Small intestine (tissue), 7 donors: ENCODE data around the gene CCDC93. TPM values are rescaled to one million over a fixed set of nuclear protein-coding genes. Genes with fewer than 3 reads are reported as not detected.

Experiments used
- DNase-seq, 2 donors: peaks; one replicate each; pipeline versions ENCODE4 v3.0.0 to v3.0.0-alpha.2; 2013
- FAIRE-seq: peaks from 2 replicates; lab custom pipeline; 2012; peaks lifted over from hg19 to GRCh38; lab: Jason Lieb, UNC
- H3K27ac ChIP-seq, 3 donors: one replicate each; pipeline ENCODE4 v1.5.1; 2013; ENCODE audit warnings: low read length in 2 of 3, mild to moderate bottlenecking in 2 of 3, control low read depth in 1 of 3, inconsistent platforms in 1 of 3, low read depth in 1 of 3, moderate library complexity in 1 of 3
- H3K27me3 ChIP-seq, 3 donors: one replicate each; pipeline ENCODE4 v1.6.1; 2013; ENCODE audit warnings: low read length in 3 of 3, inconsistent platforms in 1 of 3; ENCODE audit not compliant: control insufficient read depth in 3 of 3, insufficient read depth in 3 of 3
- H3K36me3 ChIP-seq, 3 donors: one replicate each; pipeline ENCODE4 v1.6.1; 2013; ENCODE audit warnings: low read length in 3 of 3, inconsistent platforms in 1 of 3, low read depth in 1 of 3, mild to moderate bottlenecking in 1 of 3, moderate library complexity in 1 of 3; ENCODE audit not compliant: control insufficient read depth in 3 of 3, insufficient read depth in 2 of 3
- H3K4me1 ChIP-seq, 3 donors: one replicate each; pipeline ENCODE4 v1.6.1; 2013; ENCODE audit warnings: low read length in 2 of 3, inconsistent platforms in 1 of 3, low read depth in 1 of 3, mild to moderate bottlenecking in 1 of 3, moderate library complexity in 1 of 3; ENCODE audit not compliant: control insufficient read depth in 3 of 3, insufficient read depth in 2 of 3
- H3K4me3 ChIP-seq, 3 donors: one replicate each; pipeline ENCODE4 v1.5.1; 2013; ENCODE audit warnings: low read length in 3 of 3, control low read depth in 1 of 3, inconsistent platforms in 1 of 3, low read depth in 1 of 3, mild to moderate bottlenecking in 1 of 3, moderate library complexity in 1 of 3
- H3K9me3 ChIP-seq, 2 donors: one replicate each; pipeline ENCODE4 v1.6.1; 2013; ENCODE audit warnings: low read depth in 1 of 2, low read length in 1 of 2; ENCODE audit not compliant: control insufficient read depth in 2 of 2, insufficient read depth in 1 of 2
- WGBS, 3 donors: extraction: QIAGEN DNeasy Blood & Tissue Kit; methylation state at CpG; one replicate each; pipeline ENCODE4 v1.1.7; 2013; 5-methylcytosine and 5-hydroxymethylcytosine counted together
- polyA plus RNA-seq, 4 donors: library from polyadenylated mRNA; stranded (reverse) in 3 of 4; unstranded in 1 of 4; fragments of 200-250 nt in 3 of 4; fragments of 120-200 nt in 1 of 4; gene quantifications; one replicate each; pipeline versions ENCODE4 v1.2.1 to v1.2.3, GENCODE V29; 2013
- donor health status: healthy with polysubstance abuse.
- donor health status: control.
- donor health status: control.
- donor health status: Bipolar disorder and iron deficiency.
- donor health status: healthy.

Gene CCDC93
- polyA plus RNA-seq, 4 donors: 7.2 to 44.0 (median 12.0) TPM

DNA sequence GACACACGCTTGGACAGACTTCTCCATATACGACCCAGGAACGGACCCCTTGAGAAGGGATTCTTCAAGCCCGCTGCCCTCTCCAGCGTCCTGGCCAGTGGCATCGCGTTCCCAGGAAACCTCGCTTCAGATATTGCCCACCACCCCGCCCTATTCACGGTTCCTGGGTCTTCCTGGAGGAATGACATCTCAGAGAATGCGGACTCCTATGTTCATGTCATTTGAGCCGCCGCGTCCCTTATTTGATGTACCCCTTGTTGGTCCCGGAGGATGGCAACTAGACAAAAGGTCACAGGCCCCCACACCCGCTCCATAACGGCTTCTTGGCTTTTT is 588 bp upstream of the CCDC93 start:
- WGBS, 3 donors: 1% methylated on average over 17 of the region's 17 CpGs
- FAIRE-seq: no peak
- H3K4me3 ChIP-seq: peak overlapping the region; percentile 48 to 94 (median 74)
- no peaks in the 10 kb centered on the region for H3K27me3 ChIP-seq
- DNase-seq: no peak
- H3K4me1 ChIP-seq: peaks cover 0 to 15% (median 2%) of the 10 kb centered on the region in 3 donors
- H3K27ac ChIP-seq: peak overlapping the region in 2 of 3 donors; percentile 38 to 56
- no peaks in the 10 kb centered on the region for H3K9me3 ChIP-seq
- H3K36me3 ChIP-seq: no peaks in the 10 kb centered on the region

DNA sequence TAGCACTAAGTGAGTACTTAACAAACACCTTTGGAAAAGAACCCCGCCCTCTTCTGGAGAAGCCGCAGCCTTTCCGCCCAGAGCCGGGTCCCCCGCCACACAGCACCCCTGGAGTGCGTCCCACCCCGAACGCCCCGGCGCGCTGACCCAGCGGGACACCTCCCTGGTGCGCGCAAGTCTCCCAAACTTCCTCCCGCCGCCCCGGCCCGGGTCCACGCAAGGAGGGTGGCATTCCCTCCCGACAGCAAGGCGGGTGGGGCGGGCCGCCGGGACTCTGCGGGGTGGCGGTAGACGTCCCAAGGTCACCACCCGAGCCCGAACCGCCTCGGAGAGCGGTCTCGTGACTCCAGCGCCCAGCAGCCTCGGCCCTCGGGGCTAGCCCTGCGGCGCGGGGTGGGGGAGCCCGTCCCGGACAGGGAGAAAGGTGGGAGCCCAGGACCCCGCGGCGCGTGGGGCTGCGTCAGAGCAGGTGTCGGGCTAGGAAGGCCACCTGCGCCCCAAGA is 598 bp downstream of the CCDC93 start:
- Histone ChIP-seq H3K27me3 (no peaks in the 10 kb centered on the region), H3K9me3 (no peaks in the 10 kb centered on the region), H3K36me3 (peaks cover 0 to 6% (median 0%) of the 10 kb centered on the region in 3 donors), H3K27ac (peak overlapping the region; percentile 85 to 97 (median 89)), H3K4me1 (peaks cover 0 to 15% (median 2%) of the 10 kb centered on the region in 3 donors), H3K4me3 (peak overlapping the region; percentile 74 to 99 (median 94))
- FAIRE-seq (no peak), DNase-seq (peak; percentile 68 to 80)
- 0 to 1% (median 0%) methylated on average over 30 to 48 of the region's 48 CpGs for WGBS, 3 donors

DNA sequence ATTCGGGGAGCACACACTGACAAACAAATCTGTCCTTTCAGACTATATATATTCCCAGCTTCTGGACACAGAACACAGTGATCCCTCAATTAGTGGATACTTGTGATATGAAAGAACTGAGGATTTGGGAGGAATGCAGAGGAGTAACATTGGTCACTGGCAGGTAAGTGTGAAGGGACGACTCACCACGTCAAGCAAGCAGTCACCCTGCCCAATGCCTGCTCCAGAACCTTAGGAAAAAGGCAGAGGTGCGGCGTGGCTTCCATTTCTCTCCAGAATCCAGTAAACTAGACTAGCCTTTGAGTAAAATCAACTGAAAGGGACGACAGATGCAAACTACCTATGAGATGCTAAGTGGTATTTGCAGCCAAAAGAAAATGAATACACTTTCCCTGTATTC is 1.1 kb downstream of the CCDC93 start:
- 21 to 32% (median 23%) methylated on average over 6 of the region's 6 CpGs for WGBS, 3 donors
- FAIRE-seq: no peak
- no peak for DNase-seq
- Histone ChIP-seq H3K4me3 (peak overlapping the region; percentile 74 to 99 (median 94)), H3K36me3 (peaks cover 0 to 7% (median under 1%) of the 10 kb centered on the region in 3 donors), H3K27me3 (no peaks in the 10 kb centered on the region), H3K27ac (peak overlapping the region in 1 of 3 donors; percentile 89), H3K9me3 (no peaks in the 10 kb centered on the region), H3K4me1 (peaks cover 0 to 15% (median 2%) of the 10 kb centered on the region in 3 donors)

DNA sequence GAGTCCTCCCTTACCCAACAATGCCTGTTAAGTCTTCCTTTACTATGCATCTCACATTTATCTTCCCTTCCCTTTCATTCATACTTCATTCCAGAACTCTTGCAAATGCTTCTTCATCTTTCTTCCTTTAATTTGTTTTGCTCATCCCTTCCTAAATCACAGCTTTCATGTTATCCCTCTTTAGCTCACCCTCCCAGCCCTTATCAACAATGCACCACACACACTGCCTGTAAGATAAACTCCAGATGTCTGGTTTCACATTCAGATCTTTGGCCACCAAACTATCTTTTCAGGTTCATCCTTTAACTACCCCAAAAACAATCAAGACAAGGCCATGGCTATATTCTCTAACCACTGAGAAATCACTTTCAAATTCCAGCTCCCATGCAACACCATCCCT is 3.4 kb downstream of the CCDC93 start:
- no peak overlapping the region for H3K27ac ChIP-seq
- H3K27me3 ChIP-seq: no peaks in the 10 kb centered on the region
- FAIRE-seq (no peak), DNase-seq (no peak)
- H3K36me3 ChIP-seq: peaks cover 0 to 21% (median 8%) of the 10 kb centered on the region in 3 donors
- H3K9me3 ChIP-seq: no peaks in the 10 kb centered on the region
- no peak overlapping the region for H3K4me3 ChIP-seq
- peaks cover 0 to 20% (median 2%) of the 10 kb centered on the region in 3 donors for H3K4me1 ChIP-seq

DNA sequence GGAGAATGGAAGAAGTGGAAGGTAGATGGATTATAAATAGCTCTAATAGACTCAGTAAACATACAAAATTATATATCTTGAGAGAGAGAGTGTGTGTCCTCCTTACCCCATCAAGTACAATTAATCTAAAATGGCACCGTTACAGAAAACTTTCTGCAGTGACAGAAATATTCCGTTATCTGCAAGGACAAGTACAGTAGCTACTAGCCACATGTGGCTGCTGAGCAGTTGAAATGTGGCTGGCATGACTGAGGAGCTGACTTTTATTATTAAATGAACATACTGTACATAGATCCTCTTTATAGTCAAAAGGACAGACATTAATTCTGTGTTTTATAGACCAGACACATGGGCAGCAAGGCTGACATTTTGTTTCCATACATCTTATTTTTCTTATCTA is 7.0 kb downstream of the CCDC93 start:
- FAIRE-seq (no peak), DNase-seq (no peak)
- no peaks in the 10 kb centered on the region for H3K27me3 ChIP-seq
- 79 to 88% (median 85%) methylated on average over 2 of the region's 2 CpGs for WGBS, 3 donors
- no peak overlapping the region for H3K4me3 ChIP-seq
- peaks cover 0 to 12% (median 2%) of the 10 kb centered on the region in 3 donors for H3K4me1 ChIP-seq
- H3K36me3 ChIP-seq: peaks cover 3 to 40% (median 20%) of the 10 kb centered on the region in 3 donors
- no peak overlapping the region for H3K27ac ChIP-seq
- no peaks in the 10 kb centered on the region for H3K9me3 ChIP-seq

DNA sequence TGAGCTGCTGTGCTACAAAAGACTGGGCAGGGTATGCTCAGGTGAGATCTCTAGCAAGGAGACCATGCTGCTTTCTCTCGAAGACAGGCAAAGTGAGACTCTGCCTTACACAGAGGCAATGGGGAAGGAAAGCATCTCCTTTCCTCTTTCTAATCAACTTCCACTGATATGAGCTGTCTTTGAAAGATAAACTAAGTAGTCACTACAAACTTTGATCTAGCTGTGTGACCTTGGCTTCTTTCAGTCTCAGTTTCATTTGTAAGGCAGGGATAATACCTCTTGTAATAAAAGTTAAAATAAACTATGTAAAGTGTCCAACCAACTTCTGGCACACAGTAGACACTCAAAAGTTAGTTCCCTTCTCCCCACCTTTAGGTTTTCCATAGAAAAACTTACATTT is 7.5 kb downstream of the CCDC93 start:
- peaks cover 0 to 12% (median 0%) of the 10 kb centered on the region in 3 donors for H3K4me1 ChIP-seq
- DNase-seq (peak; percentile 21 to 47), FAIRE-seq (no peak)
- H3K4me3 ChIP-seq: no peak overlapping the region
- H3K27me3 ChIP-seq: no peaks in the 10 kb centered on the region
- no peak overlapping the region for H3K27ac ChIP-seq
- 27 to 69% (median 33%) methylated on average over 1 of the region's 1 CpG for WGBS, 3 donors
- no peaks in the 10 kb centered on the region for H3K9me3 ChIP-seq
- H3K36me3 ChIP-seq: peaks cover 5 to 45% (median 25%) of the 10 kb centered on the region in 3 donors

DNA sequence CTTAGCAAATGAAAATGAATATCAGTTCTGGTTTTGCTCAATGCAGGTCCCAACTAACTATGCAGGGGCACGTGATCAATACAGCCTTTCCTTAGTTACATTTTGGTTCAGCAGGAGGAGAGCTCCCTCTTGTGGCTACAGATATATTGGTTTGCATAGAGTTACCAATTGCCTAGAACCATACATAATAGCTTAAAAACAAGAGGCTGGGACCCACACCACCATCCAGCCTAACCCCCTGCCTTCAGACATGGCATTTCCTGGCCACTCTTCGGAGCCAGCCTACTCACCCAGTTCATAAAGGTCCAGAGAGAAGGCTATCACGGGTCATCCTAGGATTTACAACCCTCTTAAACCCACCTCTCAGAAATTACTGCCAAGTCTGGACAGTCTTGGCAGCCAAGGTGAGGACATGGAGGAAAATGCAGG is 10.5 kb downstream of the CCDC93 start:
- Histone ChIP-seq H3K27me3 (no peaks in the 10 kb centered on the region), H3K4me1 (peaks cover 0 to 8% (median 0%) of the 10 kb centered on the region in 3 donors), H3K27ac (no peak overlapping the region), H3K4me3 (no peak overlapping the region), H3K36me3 (peaks cover 9 to 49% (median 37%) of the 10 kb centered on the region in 3 donors), H3K9me3 (no peaks in the 10 kb centered on the region)
- FAIRE-seq (no peak), DNase-seq (peak; percentile 74 to 85)
- 11 to 23% (median 20%) methylated on average over 3 of the region's 3 CpGs for WGBS, 3 donors

DNA sequence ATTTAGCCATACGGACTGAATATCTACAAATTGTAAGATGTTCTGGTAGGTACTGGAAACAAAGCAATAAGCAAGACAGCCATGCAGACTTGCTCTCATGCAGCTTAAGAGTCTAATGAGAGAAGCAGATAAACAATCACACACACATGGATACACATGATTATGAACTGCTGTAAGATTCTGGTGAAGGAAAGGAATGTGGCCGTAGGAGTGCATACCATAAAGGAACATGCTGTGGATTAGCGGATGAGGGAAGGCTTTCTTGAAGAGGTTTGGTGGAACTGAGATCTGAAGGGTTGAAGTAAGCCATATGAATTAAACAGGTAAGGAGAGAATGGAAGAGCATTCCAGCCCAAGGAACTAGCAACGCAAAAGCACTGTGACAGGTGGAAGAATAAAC is 13.8 kb downstream of the CCDC93 start:
- WGBS, 3 donors: 87 to 95% (median 93%) methylated on average over 4 of the region's 4 CpGs
- Histone ChIP-seq H3K9me3 (no peaks in the 10 kb centered on the region), H3K4me3 (no peak overlapping the region), H3K27ac (no peak overlapping the region), H3K27me3 (no peaks in the 10 kb centered on the region), H3K4me1 (peaks cover 0 to 3% (median 0%) of the 10 kb centered on the region in 3 donors), H3K36me3 (peaks cover 11 to 50% (median 42%) of the 10 kb centered on the region in 3 donors)
- no peak for DNase-seq
- no peak for FAIRE-seq
